Bronchial epithelial cell (primary cell): Measurements from ENCODE around the gene MRM3. TPM values are rescaled to one million over a fixed set of nuclear protein-coding genes. Genes with fewer than 3 reads are reported as not detected.
A peak's percentile ranks its signal among the peaks of the same experiment; 100 is the strongest.

Source experiments
- DNase-seq: peaks from one replicate; pipeline ENCODE4 v3.0.0-alpha.2; 2010; ENCODE audit warnings: low read depth
- FAIRE-seq: peaks from 2 replicates; lab custom pipeline; 2011; peaks lifted over from hg19 to GRCh38; lab: Jason Lieb, UNC
- H3K27me3 ChIP-seq: 2 replicates; pipeline ENCODE4 v1.5.1; 2011; ENCODE audit warnings: low read length; ENCODE audit not compliant: control insufficient read depth, insufficient read depth
- H3K36me3 ChIP-seq: 2 replicates; pipeline ENCODE4 v1.5.1; 2011; ENCODE audit warnings: low read length; ENCODE audit not compliant: control insufficient read depth, insufficient read depth
- H3K4me3 ChIP-seq: 2 replicates; pipeline ENCODE4 v1.5.1; 2011; ENCODE audit warnings: mild to moderate bottlenecking, low read depth, low read length, control low read depth
- total RNA-seq: library from RNA; depleted of rRNA; stranded (reverse); fragments of >200 nt; gene quantifications from 2 replicates; pipeline ENCODE4 v1.2.1, GENCODE V29; 2014
- TF ChIP-seq, protein P1 (sequence below): IDR thresholded peaks from 2 replicates; pipeline ENCODE4 v1.5.1; 2011; ENCODE audit warnings: mild to moderate bottlenecking, moderate library complexity, low read length, control low read depth, inconsistent platforms; ENCODE audit not compliant: insufficient read depth, severe bottlenecking

Gene MRM3
- total RNA-seq, 1 donor from 2014 or later, result 22.4 TPM

DNA sequence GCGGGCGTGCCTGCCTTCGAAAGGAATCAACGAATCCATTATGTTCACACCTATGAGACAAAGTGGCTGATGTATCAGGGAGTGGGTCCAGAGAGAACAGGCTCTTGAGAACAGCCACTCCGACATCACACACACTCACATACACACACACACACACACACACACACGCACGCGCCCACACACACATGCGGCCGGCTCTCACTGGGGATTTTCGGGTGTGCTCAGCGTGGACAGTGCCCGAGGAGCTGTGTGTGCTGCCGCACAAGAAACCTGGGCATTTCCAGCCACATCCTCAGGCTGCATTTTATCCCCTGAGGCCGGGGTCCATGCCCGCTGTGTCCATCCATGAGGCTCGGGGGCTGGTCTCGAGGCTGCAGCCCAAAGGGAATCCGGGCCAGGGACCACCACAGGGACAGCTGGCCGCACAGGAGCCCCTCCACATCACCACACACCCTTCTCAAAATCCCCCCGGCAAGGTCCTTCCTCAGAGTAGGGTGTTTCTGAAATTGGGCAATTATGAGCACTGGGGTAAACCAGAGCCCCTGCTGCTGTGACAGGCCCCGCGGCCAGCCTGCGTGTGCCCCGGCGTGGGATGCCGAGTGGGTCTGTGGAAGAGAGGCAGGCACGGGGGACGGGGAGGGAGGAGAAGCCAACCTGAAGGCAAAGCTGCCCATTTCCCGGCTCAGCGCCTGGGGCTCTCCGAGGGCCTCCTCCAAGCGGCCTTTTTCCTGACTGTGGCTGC lies 24.8 kb downstream of the MRM3 start:
- FAIRE-seq, result no peak
- TF ChIP-seq, protein P1, sequence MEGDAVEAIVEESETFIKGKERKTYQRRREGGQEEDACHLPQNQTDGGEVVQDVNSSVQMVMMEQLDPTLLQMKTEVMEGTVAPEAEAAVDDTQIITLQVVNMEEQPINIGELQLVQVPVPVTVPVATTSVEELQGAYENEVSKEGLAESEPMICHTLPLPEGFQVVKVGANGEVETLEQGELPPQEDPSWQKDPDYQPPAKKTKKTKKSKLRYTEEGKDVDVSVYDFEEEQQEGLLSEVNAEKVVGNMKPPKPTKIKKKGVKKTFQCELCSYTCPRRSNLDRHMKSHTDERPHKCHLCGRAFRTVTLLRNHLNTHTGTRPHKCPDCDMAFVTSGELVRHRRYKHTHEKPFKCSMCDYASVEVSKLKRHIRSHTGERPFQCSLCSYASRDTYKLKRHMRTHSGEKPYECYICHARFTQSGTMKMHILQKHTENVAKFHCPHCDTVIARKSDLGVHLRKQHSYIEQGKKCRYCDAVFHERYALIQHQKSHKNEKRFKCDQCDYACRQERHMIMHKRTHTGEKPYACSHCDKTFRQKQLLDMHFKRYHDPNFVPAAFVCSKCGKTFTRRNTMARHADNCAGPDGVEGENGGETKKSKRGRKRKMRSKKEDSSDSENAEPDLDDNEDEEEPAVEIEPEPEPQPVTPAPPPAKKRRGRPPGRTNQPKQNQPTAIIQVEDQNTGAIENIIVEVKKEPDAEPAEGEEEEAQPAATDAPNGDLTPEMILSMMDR, result no peak
- H3K36me3 ChIP-seq, result peaks cover 21% of the 10 kb centered on the region
- no peaks in the 10 kb centered on the region for H3K27me3 ChIP-seq
- DNase-seq, result no peak
- H3K4me3 ChIP-seq, result no peak overlapping the region

DNA sequence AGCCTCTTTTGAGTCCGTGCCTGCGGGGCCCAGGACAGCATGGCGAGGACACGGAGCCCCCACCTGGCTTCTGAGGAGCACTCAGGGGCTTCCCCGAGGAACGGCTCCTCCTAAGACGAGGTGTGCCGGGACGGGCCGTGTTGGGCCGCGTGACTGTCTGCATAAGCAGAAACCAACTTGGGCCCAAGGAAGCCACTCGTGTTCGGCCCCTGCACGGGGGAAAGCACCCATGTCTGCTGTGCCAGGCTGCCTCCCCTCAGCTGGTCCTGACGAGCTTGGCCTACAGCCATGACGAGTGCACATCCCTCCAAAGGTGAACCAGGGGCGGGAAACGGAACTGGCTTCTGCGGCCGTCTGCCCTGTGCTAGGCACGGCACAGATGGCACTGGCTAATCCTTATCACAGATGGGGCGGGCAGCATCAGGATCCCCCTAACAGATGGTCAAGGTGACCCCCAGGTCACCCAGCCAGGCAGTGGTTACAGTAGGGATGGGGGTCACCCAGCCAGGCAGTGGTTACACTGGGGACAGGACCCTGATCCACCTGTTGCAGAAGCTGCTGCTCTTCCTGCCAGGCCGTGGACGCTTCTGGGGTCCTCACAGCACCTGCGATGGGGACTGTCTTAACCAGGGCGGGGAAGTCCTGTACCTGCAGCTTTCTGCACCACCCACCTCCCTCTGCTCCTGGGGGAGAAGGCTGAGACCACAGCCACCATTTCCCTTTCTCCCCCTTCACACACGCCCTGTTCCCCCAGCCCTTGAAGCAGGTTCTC lies 25.6 kb downstream of the MRM3 start:
- no peak for DNase-seq
- Histone ChIP-seq H3K36me3 (peaks cover 21% of the 10 kb centered on the region), H3K4me3 (no peak overlapping the region), H3K27me3 (no peaks in the 10 kb centered on the region)
- FAIRE-seq, result no peak
- TF ChIP-seq, protein P1, result no peak

- DNase-seq, result no peak
- TF ChIP-seq, protein P1, result no peak
- Histone ChIP-seq H3K36me3 (peaks cover 20% of the 10 kb centered on the region), H3K27me3 (no peaks in the 10 kb centered on the region), H3K4me3 (no peak overlapping the region)
- FAIRE-seq, result no peak
Measured at GRCh38 chr17:811051-811784, 29.1 kb downstream of the MRM3 start.

DNA sequence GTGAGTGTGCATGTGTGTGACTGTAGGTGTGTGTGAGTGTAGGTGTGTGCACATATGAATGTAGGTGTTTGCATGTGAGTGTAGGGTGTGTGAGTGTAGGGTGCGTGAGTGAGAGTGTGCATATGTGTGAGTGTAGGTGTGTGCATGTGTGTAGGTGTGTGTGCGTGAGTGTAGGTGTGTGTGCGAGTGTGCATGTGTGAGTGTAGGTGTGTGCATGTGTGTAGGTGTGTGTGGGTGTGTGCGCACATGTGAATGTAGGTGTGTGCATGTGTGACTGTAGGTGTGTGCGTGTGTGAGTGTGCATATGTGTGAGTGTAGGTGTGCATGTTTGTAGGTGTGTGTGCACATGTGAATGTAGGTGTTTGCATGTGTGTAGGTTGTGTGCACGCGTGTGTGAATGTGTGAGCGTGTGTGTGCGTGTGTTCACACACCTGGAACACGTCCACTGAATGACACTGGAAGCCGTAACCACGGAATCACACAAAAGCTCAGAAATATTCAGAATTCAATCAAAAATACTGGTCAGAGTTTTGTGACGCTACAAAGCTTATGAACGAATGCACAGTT lies 30.6 kb downstream of the MRM3 start:
- Histone ChIP-seq H3K4me3 (no peak overlapping the region), H3K36me3 (peaks cover 20% of the 10 kb centered on the region), H3K27me3 (no peaks in the 10 kb centered on the region)
- no peak for DNase-seq
- TF ChIP-seq, protein P1, result no peak
- FAIRE-seq, result peak; percentile 100

- H3K27me3 ChIP-seq, result no peaks in the 10 kb centered on the region
- H3K4me3 ChIP-seq, result no peak overlapping the region
- DNase-seq, result no peak
- H3K36me3 ChIP-seq, result peaks cover 21% of the 10 kb centered on the region
- no peak for FAIRE-seq
- TF ChIP-seq, protein P1, result no peak
Measured at GRCh38 chr17:814371-814770, 32.2 kb downstream of the MRM3 start.
